ENCODE results near the gene ZEB2.

DNA sequence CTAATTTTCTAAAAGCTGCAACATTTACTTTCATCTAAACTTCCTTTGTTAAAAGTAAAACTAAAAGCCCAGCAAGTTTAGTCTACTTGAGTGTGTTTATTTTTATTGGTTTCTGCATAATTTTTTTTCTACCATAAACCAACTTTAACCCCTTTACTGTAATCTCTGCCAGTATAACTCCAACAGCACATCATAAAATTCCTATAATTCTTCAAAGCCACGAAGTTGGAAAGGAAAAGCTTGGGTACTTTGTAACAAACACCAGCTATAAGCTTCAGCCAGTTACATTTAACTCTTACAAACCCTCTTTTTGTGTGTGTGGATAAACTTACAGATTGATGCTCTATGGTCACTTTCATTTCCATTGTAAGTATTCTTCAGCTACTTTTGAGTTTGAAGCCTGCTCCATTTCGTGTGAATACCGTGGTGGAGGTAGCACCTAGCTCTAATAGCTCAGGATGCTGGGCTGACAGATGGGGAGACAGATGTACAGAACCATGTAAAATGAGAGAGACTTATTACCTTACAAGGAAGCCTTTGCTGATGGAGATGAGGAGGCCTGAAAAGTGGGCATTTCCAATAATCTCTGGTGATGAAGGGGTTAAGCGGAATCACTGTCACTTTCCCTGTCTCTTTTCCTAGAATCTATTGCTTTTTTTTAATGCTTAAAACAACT lies 42.5 kb downstream of the ZEB2 start:
- TF ChIP-seq, protein P1, sequence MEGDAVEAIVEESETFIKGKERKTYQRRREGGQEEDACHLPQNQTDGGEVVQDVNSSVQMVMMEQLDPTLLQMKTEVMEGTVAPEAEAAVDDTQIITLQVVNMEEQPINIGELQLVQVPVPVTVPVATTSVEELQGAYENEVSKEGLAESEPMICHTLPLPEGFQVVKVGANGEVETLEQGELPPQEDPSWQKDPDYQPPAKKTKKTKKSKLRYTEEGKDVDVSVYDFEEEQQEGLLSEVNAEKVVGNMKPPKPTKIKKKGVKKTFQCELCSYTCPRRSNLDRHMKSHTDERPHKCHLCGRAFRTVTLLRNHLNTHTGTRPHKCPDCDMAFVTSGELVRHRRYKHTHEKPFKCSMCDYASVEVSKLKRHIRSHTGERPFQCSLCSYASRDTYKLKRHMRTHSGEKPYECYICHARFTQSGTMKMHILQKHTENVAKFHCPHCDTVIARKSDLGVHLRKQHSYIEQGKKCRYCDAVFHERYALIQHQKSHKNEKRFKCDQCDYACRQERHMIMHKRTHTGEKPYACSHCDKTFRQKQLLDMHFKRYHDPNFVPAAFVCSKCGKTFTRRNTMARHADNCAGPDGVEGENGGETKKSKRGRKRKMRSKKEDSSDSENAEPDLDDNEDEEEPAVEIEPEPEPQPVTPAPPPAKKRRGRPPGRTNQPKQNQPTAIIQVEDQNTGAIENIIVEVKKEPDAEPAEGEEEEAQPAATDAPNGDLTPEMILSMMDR (IDR thresholded peaks at IDR 0.05) = no peak
- no peak for TF ChIP-seq POLR2A (IDR thresholded peaks at IDR 0.05)

Data from thyroid gland (tissue), 4 donors.